ENCODE measurements around the gene TDRKH. TPM values are rescaled to one million over a fixed set of nuclear protein-coding genes. Genes with fewer than 3 reads are reported as not detected.

TDRKH gene
- total RNA-seq, 1 experiment from 2014 or later: 11.1 TPM

DNA sequence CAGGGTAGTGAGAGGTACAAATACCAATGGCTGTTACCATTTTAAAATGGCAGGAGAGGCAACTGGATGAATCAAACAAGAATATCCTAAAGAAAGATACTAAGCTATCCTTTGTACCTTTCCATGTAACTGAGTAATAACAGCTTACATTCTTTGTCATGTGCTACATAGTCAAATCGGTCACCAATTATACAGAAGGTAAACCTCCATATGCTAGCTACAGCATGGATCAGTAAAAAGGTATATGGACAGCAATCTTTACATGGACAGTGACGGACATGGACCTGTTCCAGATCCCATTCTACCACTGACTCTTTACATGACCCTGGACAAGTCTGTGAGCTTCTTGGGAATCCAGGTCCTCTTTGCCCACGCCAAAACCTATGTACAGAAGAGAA is 13.6 kb downstream of the TDRKH start:
- H3K36me3 ChIP-seq (ENCODE audit: control insufficient read depth in 1 of 2, insufficient read depth in 2 of 2, low read length in 2 of 2): peaks cover 0 to 3% of the 10 kb centered on the region in 2 experiments; a peak in 1 of 4 replicates
- intact Hi-C loops (cut with micrococcal nuclease): no loop called here
- H3K9me3 ChIP-seq (ENCODE audit: control insufficient read depth in 1 of 2, insufficient read depth in 1 of 2, low read depth in 1 of 2, low read length in 2 of 2): no peaks in the 10 kb centered on the region
- H3K4me3 ChIP-seq (replicated peaks in 1 of 2; ENCODE audit: low read depth in 1 of 2, low read length in 2 of 2): no peak overlapping the region
- H3K9me2 ChIP-seq (ENCODE audit: insufficient read depth): no peaks in the 10 kb centered on the region
- no peak overlapping the region for H3K27ac ChIP-seq (ENCODE audit: low read depth, low read length)
- POLR2A ChIA-PET: no interaction called here
- BruUV-seq (replicated peaks): no TSS peak
- H3K4me1 ChIP-seq (ENCODE audit: control insufficient read depth in 1 of 2, insufficient read depth in 2 of 2, low read length in 2 of 2): peaks cover 0 to 5% of the 10 kb centered on the region in 2 experiments; a peak in 1 of 4 replicates
- no peak overlapping the region for H3K9ac ChIP-seq (ENCODE audit: low read length)
- H3K4me2 ChIP-seq (ENCODE audit: low read length): no peak overlapping the region
- H3K79me2 ChIP-seq (ENCODE audit: insufficient read depth, low read length): no peaks in the 10 kb centered on the region
- TF ChIP-seq, protein P1, sequence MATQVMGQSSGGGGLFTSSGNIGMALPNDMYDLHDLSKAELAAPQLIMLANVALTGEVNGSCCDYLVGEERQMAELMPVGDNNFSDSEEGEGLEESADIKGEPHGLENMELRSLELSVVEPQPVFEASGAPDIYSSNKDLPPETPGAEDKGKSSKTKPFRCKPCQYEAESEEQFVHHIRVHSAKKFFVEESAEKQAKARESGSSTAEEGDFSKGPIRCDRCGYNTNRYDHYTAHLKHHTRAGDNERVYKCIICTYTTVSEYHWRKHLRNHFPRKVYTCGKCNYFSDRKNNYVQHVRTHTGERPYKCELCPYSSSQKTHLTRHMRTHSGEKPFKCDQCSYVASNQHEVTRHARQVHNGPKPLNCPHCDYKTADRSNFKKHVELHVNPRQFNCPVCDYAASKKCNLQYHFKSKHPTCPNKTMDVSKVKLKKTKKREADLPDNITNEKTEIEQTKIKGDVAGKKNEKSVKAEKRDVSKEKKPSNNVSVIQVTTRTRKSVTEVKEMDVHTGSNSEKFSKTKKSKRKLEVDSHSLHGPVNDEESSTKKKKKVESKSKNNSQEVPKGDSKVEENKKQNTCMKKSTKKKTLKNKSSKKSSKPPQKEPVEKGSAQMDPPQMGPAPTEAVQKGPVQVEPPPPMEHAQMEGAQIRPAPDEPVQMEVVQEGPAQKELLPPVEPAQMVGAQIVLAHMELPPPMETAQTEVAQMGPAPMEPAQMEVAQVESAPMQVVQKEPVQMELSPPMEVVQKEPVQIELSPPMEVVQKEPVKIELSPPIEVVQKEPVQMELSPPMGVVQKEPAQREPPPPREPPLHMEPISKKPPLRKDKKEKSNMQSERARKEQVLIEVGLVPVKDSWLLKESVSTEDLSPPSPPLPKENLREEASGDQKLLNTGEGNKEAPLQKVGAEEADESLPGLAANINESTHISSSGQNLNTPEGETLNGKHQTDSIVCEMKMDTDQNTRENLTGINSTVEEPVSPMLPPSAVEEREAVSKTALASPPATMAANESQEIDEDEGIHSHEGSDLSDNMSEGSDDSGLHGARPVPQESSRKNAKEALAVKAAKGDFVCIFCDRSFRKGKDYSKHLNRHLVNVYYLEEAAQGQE (IDR thresholded peaks at IDR 0.05; ENCODE audit: low read depth): no peak
- TF ChIP-seq, protein P2, sequence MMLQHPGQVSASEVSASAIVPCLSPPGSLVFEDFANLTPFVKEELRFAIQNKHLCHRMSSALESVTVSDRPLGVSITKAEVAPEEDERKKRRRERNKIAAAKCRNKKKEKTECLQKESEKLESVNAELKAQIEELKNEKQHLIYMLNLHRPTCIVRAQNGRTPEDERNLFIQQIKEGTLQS (IDR thresholded peaks at IDR 0.05): no peak
- no peak for TF ChIP-seq CBX3 (IDR thresholded peaks at IDR 0.05; ENCODE audit: low read depth)
- no peak for TF ChIP-seq JUND (IDR thresholded peaks at IDR 0.05)
- no peak for TF ChIP-seq YY1 (IDR thresholded peaks at IDR 0.05; ENCODE audit: extremely low read depth, insufficient replicate concordance, low read depth, low read length)
- TF ChIP-seq SIN3A (IDR thresholded peaks at IDR 0.05; ENCODE audit: low read depth): no peak
- no peak for TF ChIP-seq POLR2A (IDR thresholded peaks at IDR 0.05; ENCODE audit: borderline replicate concordance, extremely low read depth, insufficient read depth, insufficient read length)
- TF ChIP-seq, protein P3, sequence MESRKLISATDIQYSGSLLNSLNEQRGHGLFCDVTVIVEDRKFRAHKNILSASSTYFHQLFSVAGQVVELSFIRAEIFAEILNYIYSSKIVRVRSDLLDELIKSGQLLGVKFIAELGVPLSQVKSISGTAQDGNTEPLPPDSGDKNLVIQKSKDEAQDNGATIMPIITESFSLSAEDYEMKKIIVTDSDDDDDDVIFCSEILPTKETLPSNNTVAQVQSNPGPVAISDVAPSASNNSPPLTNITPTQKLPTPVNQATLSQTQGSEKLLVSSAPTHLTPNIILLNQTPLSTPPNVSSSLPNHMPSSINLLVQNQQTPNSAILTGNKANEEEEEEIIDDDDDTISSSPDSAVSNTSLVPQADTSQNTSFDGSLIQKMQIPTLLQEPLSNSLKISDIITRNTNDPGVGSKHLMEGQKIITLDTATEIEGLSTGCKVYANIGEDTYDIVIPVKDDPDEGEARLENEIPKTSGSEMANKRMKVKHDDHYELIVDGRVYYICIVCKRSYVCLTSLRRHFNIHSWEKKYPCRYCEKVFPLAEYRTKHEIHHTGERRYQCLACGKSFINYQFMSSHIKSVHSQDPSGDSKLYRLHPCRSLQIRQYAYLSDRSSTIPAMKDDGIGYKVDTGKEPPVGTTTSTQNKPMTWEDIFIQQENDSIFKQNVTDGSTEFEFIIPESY (IDR thresholded peaks at IDR 0.05; ENCODE audit: extremely low read depth, insufficient replicate concordance, low read length): no peak
- TF ChIP-seq, protein P4, sequence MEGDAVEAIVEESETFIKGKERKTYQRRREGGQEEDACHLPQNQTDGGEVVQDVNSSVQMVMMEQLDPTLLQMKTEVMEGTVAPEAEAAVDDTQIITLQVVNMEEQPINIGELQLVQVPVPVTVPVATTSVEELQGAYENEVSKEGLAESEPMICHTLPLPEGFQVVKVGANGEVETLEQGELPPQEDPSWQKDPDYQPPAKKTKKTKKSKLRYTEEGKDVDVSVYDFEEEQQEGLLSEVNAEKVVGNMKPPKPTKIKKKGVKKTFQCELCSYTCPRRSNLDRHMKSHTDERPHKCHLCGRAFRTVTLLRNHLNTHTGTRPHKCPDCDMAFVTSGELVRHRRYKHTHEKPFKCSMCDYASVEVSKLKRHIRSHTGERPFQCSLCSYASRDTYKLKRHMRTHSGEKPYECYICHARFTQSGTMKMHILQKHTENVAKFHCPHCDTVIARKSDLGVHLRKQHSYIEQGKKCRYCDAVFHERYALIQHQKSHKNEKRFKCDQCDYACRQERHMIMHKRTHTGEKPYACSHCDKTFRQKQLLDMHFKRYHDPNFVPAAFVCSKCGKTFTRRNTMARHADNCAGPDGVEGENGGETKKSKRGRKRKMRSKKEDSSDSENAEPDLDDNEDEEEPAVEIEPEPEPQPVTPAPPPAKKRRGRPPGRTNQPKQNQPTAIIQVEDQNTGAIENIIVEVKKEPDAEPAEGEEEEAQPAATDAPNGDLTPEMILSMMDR (IDR thresholded peaks at IDR 0.05 in 2 of 3, conservative IDR thresholded peaks at IDR 0.05 in 1 of 3; ENCODE audit: borderline replicate concordance in 1 of 3, insufficient read depth in 1 of 3, low read depth in 2 of 3, low read length in 2 of 3): no peak
- TF ChIP-seq EZH2 (IDR thresholded peaks at IDR 0.05): no peak
- TF ChIP-seq ZFX (IDR thresholded peaks at IDR 0.05): no peak
- TF ChIP-seq TCF7L2 (IDR thresholded peaks at IDR 0.05; ENCODE audit: borderline replicate concordance, extremely low read depth, insufficient read depth, insufficient read length): no peak
- TF ChIP-seq, protein P5, sequence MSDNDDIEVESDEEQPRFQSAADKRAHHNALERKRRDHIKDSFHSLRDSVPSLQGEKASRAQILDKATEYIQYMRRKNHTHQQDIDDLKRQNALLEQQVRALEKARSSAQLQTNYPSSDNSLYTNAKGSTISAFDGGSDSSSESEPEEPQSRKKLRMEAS (IDR thresholded peaks at IDR 0.05): no peak
- no peak for TF ChIP-seq CEBPB (IDR thresholded peaks at IDR 0.05; ENCODE audit: low read depth)
- TF ChIP-seq POLR2AphosphoS5 (IDR thresholded peaks at IDR 0.05; ENCODE audit: low read depth, low read length): no peak
- no peaks in the 10 kb centered on the region for H3K27me3 ChIP-seq (ENCODE audit: insufficient read depth, low read length)
- RAD21 ChIA-PET (ENCODE audit: low non-redundant PET in 1 of 2, low total read pairs in 2 of 2, uncharacterized antibody in 2 of 2, unreplicated experiment in 2 of 2): no interaction called here
- DNase-seq (ENCODE audit: low read depth, low spot score) (no peak), ATAC-seq (no peak)
- no peaks in the 10 kb centered on the region for H4K20me1 ChIP-seq (ENCODE audit: insufficient read depth)
- CTCF ChIA-PET: no interaction called here
- H2AFZ ChIP-seq (ENCODE audit: low read depth, low read length, poor library complexity, severe bottlenecking): no peak overlapping the region

Data from HCT116 (cell line).